Measurements from ENCODE around the gene TRIM59.

TRIM59 gene

GRCh38 chr3:160475884-160476283 lies 26.3 kb upstream of the TRIM59 start:
- Histone ChIP-seq H3K9me3 (ENCODE audit: control insufficient read depth, low read length) (no peaks in the 10 kb centered on the region), H3K36me3 (ENCODE audit: control insufficient read depth, insufficient read depth, low read length) (no peaks in the 10 kb centered on the region), H3K4me1 (ENCODE audit: control insufficient read depth, insufficient read depth, low read length, poor library complexity, severe bottlenecking) (no peaks in the 10 kb centered on the region), H3K4me3 (ENCODE audit: insufficient read depth, low read depth, low read length, poor library complexity, severe bottlenecking) (no peak overlapping the region), H3K27ac (ENCODE audit: insufficient read depth, low read length, poor library complexity, severe bottlenecking) (no peak overlapping the region), H3K27me3 (replicated peaks; ENCODE audit: control insufficient read depth, insufficient read depth, low read length, poor library complexity, severe bottlenecking) (no peaks in the 10 kb centered on the region)
- no peak for DNase-seq

GRCh38 chr3:160475153-160475552 lies 25.6 kb upstream of the TRIM59 start:
- Histone ChIP-seq H3K4me3 (ENCODE audit: insufficient read depth, low read depth, low read length, poor library complexity, severe bottlenecking) (no peak overlapping the region), H3K36me3 (ENCODE audit: control insufficient read depth, insufficient read depth, low read length) (no peaks in the 10 kb centered on the region), H3K27me3 (replicated peaks; ENCODE audit: control insufficient read depth, insufficient read depth, low read length, poor library complexity, severe bottlenecking) (no peaks in the 10 kb centered on the region), H3K27ac (ENCODE audit: insufficient read depth, low read length, poor library complexity, severe bottlenecking) (no peak overlapping the region), H3K4me1 (ENCODE audit: control insufficient read depth, insufficient read depth, low read length, poor library complexity, severe bottlenecking) (no peaks in the 10 kb centered on the region), H3K9me3 (ENCODE audit: control insufficient read depth, low read length) (no peaks in the 10 kb centered on the region)
- DNase-seq, result no peak

- no peaks in the 10 kb centered on the region for H3K27me3 ChIP-seq (replicated peaks; ENCODE audit: control insufficient read depth, insufficient read depth, low read length, poor library complexity, severe bottlenecking)
- H3K9me3 ChIP-seq (ENCODE audit: control insufficient read depth, low read length), result no peaks in the 10 kb centered on the region
- no peaks in the 10 kb centered on the region for H3K36me3 ChIP-seq (ENCODE audit: control insufficient read depth, insufficient read depth, low read length)
- H3K4me1 ChIP-seq (ENCODE audit: control insufficient read depth, insufficient read depth, low read length, poor library complexity, severe bottlenecking), result no peaks in the 10 kb centered on the region
- no peak for DNase-seq
- no peak overlapping the region for H3K27ac ChIP-seq (ENCODE audit: insufficient read depth, low read length, poor library complexity, severe bottlenecking)
- no peak overlapping the region for H3K4me3 ChIP-seq (ENCODE audit: insufficient read depth, low read depth, low read length, poor library complexity, severe bottlenecking)
Observed at GRCh38 chr3:160474416-160474838, 24.8 kb upstream of the TRIM59 start.

GRCh38 chr3:160473978-160474377 lies 24.4 kb upstream of the TRIM59 start:
- Histone ChIP-seq H3K9me3 (ENCODE audit: control insufficient read depth, low read length) (no peaks in the 10 kb centered on the region), H3K4me3 (ENCODE audit: insufficient read depth, low read depth, low read length, poor library complexity, severe bottlenecking) (no peak overlapping the region), H3K4me1 (ENCODE audit: control insufficient read depth, insufficient read depth, low read length, poor library complexity, severe bottlenecking) (no peaks in the 10 kb centered on the region), H3K36me3 (ENCODE audit: control insufficient read depth, insufficient read depth, low read length) (no peaks in the 10 kb centered on the region), H3K27me3 (replicated peaks; ENCODE audit: control insufficient read depth, insufficient read depth, low read length, poor library complexity, severe bottlenecking) (no peaks in the 10 kb centered on the region), H3K27ac (ENCODE audit: insufficient read depth, low read length, poor library complexity, severe bottlenecking) (no peak overlapping the region)
- no peak for DNase-seq

- no peaks in the 10 kb centered on the region for H3K36me3 ChIP-seq (ENCODE audit: control insufficient read depth, insufficient read depth, low read length)
- H3K9me3 ChIP-seq (ENCODE audit: control insufficient read depth, low read length), result no peaks in the 10 kb centered on the region
- DNase-seq, result no peak
- H3K4me3 ChIP-seq (ENCODE audit: insufficient read depth, low read depth, low read length, poor library complexity, severe bottlenecking), result no peak overlapping the region
- H3K4me1 ChIP-seq (ENCODE audit: control insufficient read depth, insufficient read depth, low read length, poor library complexity, severe bottlenecking), result no peaks in the 10 kb centered on the region
- H3K27ac ChIP-seq (ENCODE audit: insufficient read depth, low read length, poor library complexity, severe bottlenecking), result no peak overlapping the region
- no peaks in the 10 kb centered on the region for H3K27me3 ChIP-seq (replicated peaks; ENCODE audit: control insufficient read depth, insufficient read depth, low read length, poor library complexity, severe bottlenecking)
Observed at GRCh38 chr3:160473221-160473620, 23.6 kb upstream of the TRIM59 start.

GRCh38 chr3:160472344-160472743 lies 22.8 kb upstream of the TRIM59 start:
- H3K4me1 ChIP-seq (ENCODE audit: control insufficient read depth, insufficient read depth, low read length, poor library complexity, severe bottlenecking), result no peaks in the 10 kb centered on the region
- H3K36me3 ChIP-seq (ENCODE audit: control insufficient read depth, insufficient read depth, low read length), result no peaks in the 10 kb centered on the region

GRCh38 chr3:160471892-160472291 lies 22.3 kb upstream of the TRIM59 start:
- Histone ChIP-seq H3K36me3 (ENCODE audit: control insufficient read depth, insufficient read depth, low read length) (no peaks in the 10 kb centered on the region), H3K4me3 (ENCODE audit: insufficient read depth, low read depth, low read length, poor library complexity, severe bottlenecking) (no peak overlapping the region), H3K27ac (ENCODE audit: insufficient read depth, low read length, poor library complexity, severe bottlenecking) (no peak overlapping the region), H3K4me1 (ENCODE audit: control insufficient read depth, insufficient read depth, low read length, poor library complexity, severe bottlenecking) (no peaks in the 10 kb centered on the region), H3K9me3 (ENCODE audit: control insufficient read depth, low read length) (no peaks in the 10 kb centered on the region), H3K27me3 (replicated peaks; ENCODE audit: control insufficient read depth, insufficient read depth, low read length, poor library complexity, severe bottlenecking) (no peaks in the 10 kb centered on the region)
- no peak for DNase-seq

More at GRCh38 chr3:160472344-160472743, 22.8 kb upstream of the TRIM59 start:
- Histone ChIP-seq H3K27me3 (replicated peaks; ENCODE audit: control insufficient read depth, insufficient read depth, low read length, poor library complexity, severe bottlenecking) (no peaks in the 10 kb centered on the region), H3K9me3 (ENCODE audit: control insufficient read depth, low read length) (no peaks in the 10 kb centered on the region), H3K27ac (ENCODE audit: insufficient read depth, low read length, poor library complexity, severe bottlenecking) (no peak overlapping the region), H3K4me3 (ENCODE audit: insufficient read depth, low read depth, low read length, poor library complexity, severe bottlenecking) (no peak overlapping the region)
- no peak for DNase-seq

GRCh38 chr3:160470181-160470580 lies 20.6 kb upstream of the TRIM59 start:
- no peaks in the 10 kb centered on the region for H3K9me3 ChIP-seq (ENCODE audit: control insufficient read depth, low read length)
- H3K27ac ChIP-seq (ENCODE audit: insufficient read depth, low read length, poor library complexity, severe bottlenecking), result no peak overlapping the region
- H3K36me3 ChIP-seq (ENCODE audit: control insufficient read depth, insufficient read depth, low read length), result no peaks in the 10 kb centered on the region
- H3K4me1 ChIP-seq (ENCODE audit: control insufficient read depth, insufficient read depth, low read length, poor library complexity, severe bottlenecking), result no peaks in the 10 kb centered on the region
- no peak for DNase-seq
- no peaks in the 10 kb centered on the region for H3K27me3 ChIP-seq (replicated peaks; ENCODE audit: control insufficient read depth, insufficient read depth, low read length, poor library complexity, severe bottlenecking)
- H3K4me3 ChIP-seq (ENCODE audit: insufficient read depth, low read depth, low read length, poor library complexity, severe bottlenecking), result no peak overlapping the region

GRCh38 chr3:160464971-160465370 lies 15.4 kb upstream of the TRIM59 start:
- Histone ChIP-seq H3K36me3 (ENCODE audit: control insufficient read depth, insufficient read depth, low read length) (no peaks in the 10 kb centered on the region), H3K4me3 (ENCODE audit: insufficient read depth, low read depth, low read length, poor library complexity, severe bottlenecking) (no peak overlapping the region), H3K27me3 (replicated peaks; ENCODE audit: control insufficient read depth, insufficient read depth, low read length, poor library complexity, severe bottlenecking) (no peaks in the 10 kb centered on the region), H3K9me3 (ENCODE audit: control insufficient read depth, low read length) (no peaks in the 10 kb centered on the region), H3K4me1 (ENCODE audit: control insufficient read depth, insufficient read depth, low read length, poor library complexity, severe bottlenecking) (no peaks in the 10 kb centered on the region), H3K27ac (ENCODE audit: insufficient read depth, low read length, poor library complexity, severe bottlenecking) (no peak overlapping the region)
- no peak for DNase-seq

- H3K36me3 ChIP-seq (ENCODE audit: control insufficient read depth, insufficient read depth, low read length), result no peaks in the 10 kb centered on the region
- H3K4me3 ChIP-seq (ENCODE audit: insufficient read depth, low read depth, low read length, poor library complexity, severe bottlenecking), result no peak overlapping the region
- DNase-seq, result no peak
- no peak overlapping the region for H3K27ac ChIP-seq (ENCODE audit: insufficient read depth, low read length, poor library complexity, severe bottlenecking)
- no peaks in the 10 kb centered on the region for H3K9me3 ChIP-seq (ENCODE audit: control insufficient read depth, low read length)
- H3K4me1 ChIP-seq (ENCODE audit: control insufficient read depth, insufficient read depth, low read length, poor library complexity, severe bottlenecking), result no peaks in the 10 kb centered on the region
- H3K27me3 ChIP-seq (replicated peaks; ENCODE audit: control insufficient read depth, insufficient read depth, low read length, poor library complexity, severe bottlenecking), result no peaks in the 10 kb centered on the region
Observed at GRCh38 chr3:160464321-160464720, 14.7 kb upstream of the TRIM59 start.

- Histone ChIP-seq H3K27me3 (replicated peaks; ENCODE audit: control insufficient read depth, insufficient read depth, low read length, poor library complexity, severe bottlenecking) (no peaks in the 10 kb centered on the region), H3K9me3 (ENCODE audit: control insufficient read depth, low read length) (no peaks in the 10 kb centered on the region), H3K27ac (ENCODE audit: insufficient read depth, low read length, poor library complexity, severe bottlenecking) (no peak overlapping the region), H3K4me3 (ENCODE audit: insufficient read depth, low read depth, low read length, poor library complexity, severe bottlenecking) (no peak overlapping the region), H3K4me1 (ENCODE audit: control insufficient read depth, insufficient read depth, low read length, poor library complexity, severe bottlenecking) (no peaks in the 10 kb centered on the region), H3K36me3 (ENCODE audit: control insufficient read depth, insufficient read depth, low read length) (no peaks in the 10 kb centered on the region)
- no peak for DNase-seq
Observed at GRCh38 chr3:160460033-160460432, 10.4 kb upstream of the TRIM59 start.

Data from effector memory CD4-positive, alpha-beta T cell (primary cell).